T-cell (primary cell): Measurements from ENCODE around the gene EDNRA. TPM values are rescaled to one million over a fixed set of nuclear protein-coding genes. Genes with fewer than 3 reads are reported as not detected.

Source experiments
- ATAC-seq, 4 experiments: fragments of 200-7000 bp in 3 of 4; fragments of 150-1000 bp in 1 of 4; cut with Tn5 transposase; replicated peaks in 1 of 4; 1 replicate in 3 of 4; 2 replicates in 1 of 4; pipeline ENCODE4 v1.10.0; 2021; ENCODE audit warnings: moderate library complexity in 3 of 4, mild to moderate bottlenecking in 2 of 4, moderate number of reproducible peaks in 1 of 4
- CTCF ChIA-PET, 2 donors: fragments of 300-600 bp; sonication (Branson Sonifier 250); formaldehyde crosslinking; loops; one replicate each; lab custom pipeline; 2022; ENCODE audit warnings: antibody characterized with exemption in 2 of 2; lab: Charles Lee
- POLR2A ChIA-PET, 2 donors: fragments of 300-600 bp; sonication (Branson Sonifier 250); formaldehyde crosslinking; loops; one replicate each; lab custom pipeline; 2022; ENCODE audit warnings: antibody characterized with exemption in 2 of 2; lab: Charles Lee
- DNase-seq, 35 experiments: peaks; one replicate each; pipeline versions ENCODE4 v3.0.0 to v3.0.0-alpha.2; 2013 to 2023
- H3K27ac ChIP-seq: one replicate; pipeline ENCODE4 v1.5.1; 2013; ENCODE audit warnings: low read length
- H3K27me3 ChIP-seq, 2 experiments: replicated peaks in 1 of 2; 1 replicate in 1 of 2; 2 replicates in 1 of 2; pipeline versions ENCODE4 v1.6.1 to v1.7.0; 2013; ENCODE audit warnings: low read length in 1 of 2, mixed read lengths in 1 of 2; ENCODE audit not compliant: control insufficient read depth in 2 of 2, insufficient read depth in 2 of 2; ENCODE audit errors: extremely low read depth in 1 of 2
- H3K36me3 ChIP-seq, 2 donors: 1 replicate in 1 of 2; 2 replicates in 1 of 2; pipeline versions ENCODE4 v1.6.1 to v1.7.0; 2013; ENCODE audit warnings: low read length in 1 of 2; ENCODE audit not compliant: control insufficient read depth in 2 of 2, insufficient read depth in 1 of 2; ENCODE audit errors: extremely low read depth in 1 of 2
- H3K4me1 ChIP-seq, 2 experiments: 1 replicate in 1 of 2; 2 replicates in 1 of 2; pipeline versions ENCODE4 v1.6.1 to v1.7.0; 2013; ENCODE audit warnings: low read length in 2 of 2, mixed read lengths in 1 of 2; ENCODE audit not compliant: insufficient read depth in 2 of 2, control insufficient read depth in 1 of 2; ENCODE audit errors: extremely low read depth in 1 of 2
- H3K4me3 ChIP-seq, 2 donors: 1 replicate in 1 of 2; 2 replicates in 1 of 2; pipeline versions ENCODE4 v1.5.1 to v1.7.0; 2013; ENCODE audit warnings: mild to moderate bottlenecking in 2 of 2, low read length in 1 of 2, moderate library complexity in 1 of 2; ENCODE audit not compliant: control insufficient read depth in 1 of 2; ENCODE audit errors: extremely low read depth in 1 of 2
- H3K9me3 ChIP-seq: 2 replicates; pipeline ENCODE4 v1.7.0; 2013
- H3K27ac Mint-ChIP-seq, 2 donors: one replicate each; pipeline ENCODE4 v1.8.0; 2020 to 2021; ENCODE audit warnings: mild to moderate bottlenecking in 2 of 2, mixed read lengths in 2 of 2
- H3K27me3 Mint-ChIP-seq, 2 donors: one replicate each; pipeline ENCODE4 v1.8.0; 2021 to 2022; ENCODE audit warnings: mixed read lengths in 2 of 2
- H3K36me3 Mint-ChIP-seq: one replicate; pipeline ENCODE4 v1.8.0; 2021; ENCODE audit warnings: mixed read lengths
- H3K4me1 Mint-ChIP-seq, 3 donors: one replicate each; pipeline ENCODE4 v1.8.0; 2020 to 2022; ENCODE audit warnings: mixed read lengths in 3 of 3, mild to moderate bottlenecking in 1 of 3
- H3K4me3 Mint-ChIP-seq, 3 donors: one replicate each; pipeline ENCODE4 v1.8.0; 2020 to 2022; ENCODE audit warnings: mild to moderate bottlenecking in 3 of 3, mixed read lengths in 3 of 3, moderate library complexity in 3 of 3
- H3K9me3 Mint-ChIP-seq, 3 donors: one replicate each; pipeline ENCODE4 v1.8.0; 2020 to 2022; ENCODE audit warnings: mixed read lengths in 3 of 3
- WGBS: methylation state at CpG from one replicate; pipeline ENCODE4 v1.1.5; 2013; ENCODE audit warnings: missing lambda C conversion rate; ENCODE audit not compliant: insufficient coverage; 5-methylcytosine and 5-hydroxymethylcytosine counted together
- total RNA-seq, 35 experiments: library from RNA in 6 of 35; stranded (reverse) in 6 of 35; fragments of 120-200 nt in 1 of 35; gene quantifications; one replicate each; pipeline versions ENCODE4 v1.2.1 to v1.2.4 and lab custom pipeline; 2013 to 2026

The EDNRA gene
- total RNA-seq, 5 donors from 2014 or later (not counting 1 experiment from before 2014, with no cell fraction given) = 0.06 to 0.29 TPM; not detected in 3

DNA sequence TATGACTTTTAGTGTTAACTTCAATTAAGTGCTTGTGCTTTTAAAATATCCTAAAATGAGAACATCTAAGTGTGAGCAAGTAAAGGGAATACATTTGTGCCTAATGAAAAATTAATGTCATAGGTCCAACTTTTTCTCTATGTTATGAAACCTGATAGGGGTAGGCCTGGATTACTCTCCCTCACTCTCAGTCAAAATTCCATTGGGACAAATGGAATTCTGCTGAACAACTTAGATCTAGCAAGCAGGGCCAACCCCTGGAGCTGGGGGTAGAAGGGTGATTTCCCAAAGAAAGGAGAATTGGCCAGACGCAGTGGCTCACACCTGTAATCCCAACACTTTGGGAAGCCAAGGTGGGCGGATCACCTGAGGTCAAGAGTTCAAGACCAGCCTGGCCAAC lies 67.4 kb downstream of the EDNRA start:
- WGBS = no CpG with 5 or more reads among the region's 2 CpGs
- H3K4me1 ChIP-seq = peaks cover 0 to 4% of the 10 kb centered on the region in 2 experiments
- POLR2A ChIA-PET = no interaction called here
- Mint-ChIP-seq H3K4me1 (peaks cover 7 to 10% (median 9%) of the 10 kb centered on the region in 3 donors), H3K27ac (no peak overlapping the region), H3K9me3 (peaks cover 6 to 12% (median 10%) of the 10 kb centered on the region in 3 donors), H3K27me3 (peaks cover 8 to 20% of the 10 kb centered on the region in 2 donors), H3K4me3 (no peak overlapping the region), H3K36me3 (peaks cover 5% of the 10 kb centered on the region)
- no peak for ATAC-seq
- DNase-seq = no peak
- H3K36me3 ChIP-seq = no peaks in the 10 kb centered on the region
- CTCF ChIA-PET = interaction anchor here in 1 of 2 donors (0.9 kb wide), 1 partner anchor 10 kb away, joined by 3 read pairs; no protein-coding TSS in a partner anchor
- no peak overlapping the region for H3K27ac ChIP-seq
- peaks cover 0 to 11% of the 10 kb centered on the region in 2 experiments for H3K27me3 ChIP-seq
- no peak overlapping the region for H3K4me3 ChIP-seq
- H3K9me3 ChIP-seq = no peaks in the 10 kb centered on the region

DNA sequence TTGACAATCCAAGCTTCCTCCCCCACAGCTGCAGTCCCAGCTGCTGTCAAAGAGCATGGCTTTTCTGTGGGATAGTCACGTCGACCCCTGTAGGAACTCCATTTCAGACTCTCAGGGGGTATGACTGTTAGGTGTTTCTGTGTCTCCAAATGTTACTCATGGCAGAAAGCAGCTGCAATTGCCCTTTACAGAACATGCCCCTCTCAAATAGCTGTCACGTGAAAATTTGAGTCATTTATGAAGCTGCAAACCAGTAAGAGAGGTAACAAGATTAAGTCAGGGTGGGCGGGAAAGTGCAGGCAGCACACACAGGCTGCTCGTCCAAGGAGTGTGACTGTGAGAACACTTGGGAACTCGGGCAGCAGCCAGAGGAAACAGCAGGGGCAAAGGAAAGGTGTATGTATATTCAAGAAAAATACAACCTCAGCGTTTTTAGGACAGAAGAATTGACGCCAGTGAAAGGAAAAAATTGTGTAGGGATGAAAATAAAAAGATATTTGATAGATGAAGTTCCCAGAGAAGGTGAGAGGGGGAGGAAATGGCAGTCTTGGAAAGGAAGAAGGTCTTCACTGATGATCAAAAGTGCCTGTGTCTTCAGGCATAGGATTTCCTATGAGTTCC lies 69.8 kb downstream of the EDNRA start:
- ATAC-seq = no peak
- POLR2A ChIA-PET = no interaction called here
- Histone ChIP-seq H3K4me3 (peak overlapping the region in 1 of 2 donors; percentile 9), H3K36me3 (no peaks in the 10 kb centered on the region), H3K27ac (no peak overlapping the region), H3K27me3 (peaks cover 0 to 11% of the 10 kb centered on the region in 2 experiments), H3K4me1 (peaks cover 0 to 4% of the 10 kb centered on the region in 2 experiments), H3K9me3 (no peaks in the 10 kb centered on the region)
- Mint-ChIP-seq H3K36me3 (peaks cover 5% of the 10 kb centered on the region), H3K27ac (no peak overlapping the region), H3K9me3 (peaks cover 6 to 12% (median 10%) of the 10 kb centered on the region in 3 donors), H3K4me1 (peaks cover 7 to 10% (median 9%) of the 10 kb centered on the region in 3 donors), H3K4me3 (peak overlapping the region in 2 of 3 donors; percentile 25 to 31), H3K27me3 (peaks cover 8 to 16% of the 10 kb centered on the region in 2 donors)
- DNase-seq = no peak
- WGBS = 55% methylated on average over 5 of the region's 8 CpGs
- CTCF ChIA-PET = no interaction called here

DNA sequence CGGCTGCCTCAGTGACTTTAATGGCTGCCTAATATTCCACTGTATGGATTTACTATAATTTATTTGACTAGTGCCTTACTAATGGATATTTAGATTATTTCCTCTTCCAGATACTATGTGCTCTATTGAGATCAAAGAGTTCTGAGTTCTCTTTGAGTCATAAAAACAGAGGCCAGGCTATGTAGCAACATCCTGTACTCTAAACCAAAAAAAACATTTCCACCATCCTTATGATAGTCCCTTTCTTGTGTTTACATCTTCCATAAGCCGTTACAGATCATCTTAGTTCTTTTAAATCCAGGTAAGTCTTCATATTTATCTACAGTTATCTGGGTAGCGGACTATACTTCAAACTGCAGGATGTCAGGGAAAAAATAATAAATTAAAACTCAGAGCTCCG lies 79.7 kb downstream of the EDNRA start:
- Histone ChIP-seq H3K4me3 (no peak overlapping the region), H3K27me3 (no peaks in the 10 kb centered on the region), H3K36me3 (no peaks in the 10 kb centered on the region), H3K9me3 (no peaks in the 10 kb centered on the region), H3K27ac (no peak overlapping the region), H3K4me1 (no peaks in the 10 kb centered on the region)
- ChIA-PET CTCF (interaction anchor here in 1 of 2 donors (0.7 kb wide), 1 partner anchor 45 kb away, joined by 4 read pairs; no protein-coding TSS in a partner anchor), POLR2A (no interaction called here)
- Mint-ChIP-seq H3K4me3 (no peak overlapping the region), H3K4me1 (no peaks in the 10 kb centered on the region), H3K27me3 (no peaks in the 10 kb centered on the region), H3K9me3 (no peaks in the 10 kb centered on the region), H3K36me3 (no peaks in the 10 kb centered on the region), H3K27ac (no peak overlapping the region)
- ATAC-seq (no peak), DNase-seq (no peak)
- no CpG with 5 or more reads among the region's 4 CpGs for WGBS

DNA sequence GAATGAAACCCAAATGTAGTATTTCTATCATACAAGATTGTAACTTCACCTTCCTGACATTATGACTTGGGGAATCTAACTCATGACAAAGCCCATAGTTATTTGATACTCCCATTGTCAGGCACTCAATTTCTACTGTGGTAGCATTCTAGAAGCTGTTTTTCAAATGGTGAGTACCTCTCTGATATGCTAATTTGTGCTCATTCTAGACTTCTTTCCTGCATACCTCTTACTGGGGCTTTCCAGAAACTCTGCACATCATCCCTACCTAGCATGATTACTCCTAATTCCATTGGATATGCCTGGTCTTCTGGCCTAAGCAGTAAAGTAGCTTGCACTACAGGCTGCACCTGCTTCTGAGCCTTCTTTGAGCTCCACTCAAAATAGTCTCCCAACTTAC lies 85.9 kb downstream of the EDNRA start:
- Mint-ChIP-seq H3K9me3 (no peaks in the 10 kb centered on the region), H3K27me3 (peaks cover 6 to 18% of the 10 kb centered on the region in 2 donors), H3K36me3 (no peaks in the 10 kb centered on the region), H3K27ac (no peak overlapping the region), H3K4me1 (no peaks in the 10 kb centered on the region), H3K4me3 (no peak overlapping the region)
- Histone ChIP-seq H3K4me1 (no peaks in the 10 kb centered on the region), H3K27ac (no peak overlapping the region), H3K9me3 (no peaks in the 10 kb centered on the region), H3K27me3 (no peaks in the 10 kb centered on the region), H3K36me3 (no peaks in the 10 kb centered on the region), H3K4me3 (no peak overlapping the region)
- POLR2A ChIA-PET = interaction anchor here in 1 of 2 donors (0.8 kb wide), 1 partner anchor 10 kb away, joined by 3 read pairs; no protein-coding TSS in a partner anchor
- CTCF ChIA-PET = no interaction called here
- DNase-seq (no peak), ATAC-seq (no peak)

DNA sequence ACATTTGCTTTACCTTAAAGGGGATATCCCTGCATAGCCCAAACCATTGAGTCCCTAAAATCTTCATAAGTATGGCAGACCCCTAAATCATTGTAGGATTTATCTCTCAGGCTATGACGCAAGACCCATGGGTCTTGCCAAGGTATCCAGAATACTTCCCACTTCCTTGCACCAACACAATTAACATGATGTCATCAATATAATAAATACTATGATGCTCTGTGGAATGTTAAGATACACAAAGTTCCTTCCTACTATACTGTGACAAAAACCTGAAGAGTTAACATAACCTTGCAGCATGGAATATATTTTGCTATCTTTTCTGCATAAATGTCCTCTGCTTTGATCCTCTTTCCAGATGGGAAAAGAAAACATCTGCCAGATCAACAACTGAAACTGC lies 86.4 kb downstream of the EDNRA start:
- Histone ChIP-seq H3K36me3 (no peaks in the 10 kb centered on the region), H3K27me3 (no peaks in the 10 kb centered on the region), H3K4me1 (no peaks in the 10 kb centered on the region), H3K9me3 (no peaks in the 10 kb centered on the region), H3K27ac (no peak overlapping the region), H3K4me3 (no peak overlapping the region)
- no peaks in the 10 kb centered on the region for H3K36me3 Mint-ChIP-seq
- DNase-seq = no peak
- POLR2A ChIA-PET = no interaction called here
- CTCF ChIA-PET = no interaction called here
- no peak overlapping the region for H3K27ac Mint-ChIP-seq
- H3K4me1 Mint-ChIP-seq = no peaks in the 10 kb centered on the region
- no peak overlapping the region for H3K4me3 Mint-ChIP-seq
- no CpG with 5 or more reads among the region's 1 CpG for WGBS
- no peak for ATAC-seq
- H3K27me3 Mint-ChIP-seq = peaks cover 6 to 18% of the 10 kb centered on the region in 2 donors
- H3K9me3 Mint-ChIP-seq = no peaks in the 10 kb centered on the region

DNA sequence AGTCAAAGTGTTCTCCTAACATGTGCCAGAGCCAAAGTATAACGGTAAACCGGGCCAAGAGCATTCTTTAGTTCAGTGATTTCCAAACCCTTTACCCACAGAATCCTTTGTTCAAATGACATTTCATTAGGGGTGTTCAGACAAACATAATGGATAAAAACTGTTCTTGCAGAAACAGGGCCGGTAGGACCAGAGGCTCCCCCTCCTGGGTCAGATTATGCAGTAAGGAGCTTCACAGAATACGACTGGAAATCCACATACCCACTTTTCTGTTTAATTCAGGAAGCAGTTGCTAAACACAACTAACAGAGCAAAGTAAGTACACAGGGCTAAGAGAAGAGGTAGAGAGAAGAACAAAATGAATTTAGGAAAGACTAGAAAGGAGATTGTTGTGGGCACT lies 89.7 kb downstream of the EDNRA start:
- ChIA-PET POLR2A (no interaction called here), CTCF (interaction anchor here in 1 of 2 donors (0.7 kb wide), 1 partner anchor 296 kb away, joined by 3 read pairs; no protein-coding TSS in a partner anchor)

More for the DNA sequence above, 89.7 kb downstream of the EDNRA start:
- H3K36me3 Mint-ChIP-seq = no peaks in the 10 kb centered on the region
- no peak overlapping the region for H3K4me3 ChIP-seq
- H3K9me3 ChIP-seq = no peaks in the 10 kb centered on the region
- no peak overlapping the region for H3K4me3 Mint-ChIP-seq
- H3K4me1 ChIP-seq = no peaks in the 10 kb centered on the region
- no peak overlapping the region for H3K27ac Mint-ChIP-seq
- no peaks in the 10 kb centered on the region for H3K4me1 Mint-ChIP-seq
- H3K27me3 Mint-ChIP-seq = peaks cover 6 to 23% of the 10 kb centered on the region in 2 donors
- no peaks in the 10 kb centered on the region for H3K36me3 ChIP-seq
- WGBS = 100% methylated on average over 2 of the region's 4 CpGs
- H3K27me3 ChIP-seq = no peaks in the 10 kb centered on the region
- no peak overlapping the region for H3K27ac ChIP-seq
- H3K9me3 Mint-ChIP-seq = no peaks in the 10 kb centered on the region
- ATAC-seq (no peak), DNase-seq (no peak)
